Hindlimb muscle (tissue), 1 donor: ENCODE results near the gene HOMER3. TPM values are rescaled to one million over a fixed set of nuclear protein-coding genes. Genes with fewer than 3 reads are reported as not detected.

Experiments
- polyA plus RNA-seq: library from polyadenylated mRNA; unstranded; fragments of 120-200 nt; gene quantifications from one replicate; pipeline ENCODE4 v1.2.1, GENCODE V29; 2013; ENCODE audit not compliant: insufficient read length

Gene HOMER3
- polyA plus RNA-seq, 1 donor: 80.1 TPM

Other genes with a start within 250 kb of the HOMER3 start
- 2.0 TPM for gene COMP, start 149.9 kb downstream of the HOMER3 start, polyA plus RNA-seq
- gene UPF1, start 109.3 kb downstream of the HOMER3 start, polyA plus RNA-seq: 44.7 TPM
- 49.3 TPM for gene CERS1, start 45.1 kb downstream of the HOMER3 start, polyA plus RNA-seq
- gene COPE, start 21.8 kb downstream of the HOMER3 start, polyA plus RNA-seq: 84.2 TPM
- gene DDX49, start 21.5 kb downstream of the HOMER3 start, polyA plus RNA-seq: 40.2 TPM
- gene SUGP2, start 92.3 kb upstream of the HOMER3 start, polyA plus RNA-seq: 62.8 TPM
- gene ARMC6, start 92.4 kb upstream of the HOMER3 start, polyA plus RNA-seq: 29.7 TPM
- gene SLC25A42, start 122.8 kb upstream of the HOMER3 start, polyA plus RNA-seq: 10.3 TPM
- gene TMEM161A, start 197.3 kb upstream of the HOMER3 start, polyA plus RNA-seq: 21.8 TPM
- 2.8 TPM for gene MEF2B, start 229.0 kb upstream of the HOMER3 start, polyA plus RNA-seq